ENCODE data around the gene PHLPP1.

- TF ChIP-seq CTCF (IDR thresholded peaks at IDR 0.05) (no peak), POLR2A (IDR thresholded peaks at IDR 0.05) (no peak)
These were observed 168.8 kb downstream of the PHLPP1 start for GRCh38 chr18:62883937-62884735.
